ENCODE measurements around the gene ATP1A1.

GRCh38 chr1:116405241-116406135 is 32.4 kb downstream of the ATP1A1 start:
- TF ChIP-seq CTCF (conservative IDR thresholded peaks at IDR 0.05; ENCODE audit: low read length) (no peak), EZH2phosphoT487 (IDR thresholded peaks at IDR 0.05; ENCODE audit: borderline replicate concordance, low read depth, low read length) (no peak)

All from OCI-LY7 (cell line).